SK-N-SH treated with all-trans-retinoic acid at 6 μM for 48 hours (cell line): ENCODE data around the gene PIK3C2B.
"Not testable (repeated sequence)": the region's sequence is repeated elsewhere in the genome, so short reads cannot be mapped to it uniquely, and the experiment has no call there.

Experiments used
- ISL1 ChIP-seq: fragments of 250-450 bp; sonication (Bioruptor Pico); IDR thresholded peaks from 2 replicates; pipeline ENCODE4 v2.1.2; 2022; ENCODE audit warnings: mild to moderate bottlenecking, moderate library complexity
- ZFP3 ChIP-seq: fragments of 250-450 bp; sonication (Bioruptor Pico); IDR thresholded peaks from 2 replicates; pipeline ENCODE4 v1.5.0; 2020; ENCODE audit warnings: mild to moderate bottlenecking, moderate library complexity

DNA sequence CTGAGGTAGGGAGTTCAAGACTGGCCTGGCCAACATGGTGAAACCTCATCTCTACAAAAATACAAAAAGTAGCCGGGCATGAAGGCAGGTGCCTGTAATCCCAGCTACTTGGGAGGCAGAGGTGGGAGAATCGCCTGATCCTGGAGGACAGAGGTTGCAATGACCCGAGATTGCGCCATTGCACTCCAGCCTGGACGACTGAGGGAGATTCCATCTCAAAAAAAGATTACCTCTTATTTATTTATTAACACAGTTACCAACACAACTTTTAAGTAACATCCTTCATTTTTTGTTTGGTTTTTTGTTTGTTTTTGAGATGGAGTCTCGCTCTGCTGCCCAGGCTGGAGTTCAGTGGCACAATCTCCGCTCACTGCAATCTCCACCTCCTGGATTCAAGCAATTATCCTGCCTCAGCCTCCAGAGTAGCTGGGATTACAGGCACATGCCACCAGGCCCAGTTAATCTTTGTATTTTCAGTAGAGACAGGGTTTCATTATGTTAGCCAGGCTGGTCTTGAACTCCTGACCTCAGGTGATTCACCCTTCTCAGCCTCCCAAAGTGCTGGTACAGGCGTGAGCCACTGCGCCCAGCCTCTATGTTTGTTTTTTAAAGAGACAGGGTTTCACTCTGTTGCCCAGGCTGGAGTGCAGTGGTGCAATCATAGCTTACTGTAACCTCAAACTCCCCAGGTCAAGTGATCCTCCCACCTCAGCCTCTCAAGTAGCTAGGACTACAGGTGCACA lies 7.9 kb downstream of the PIK3C2B start:
- TF ChIP-seq ZFP3, ISL1: not testable (repeated sequence)
